HCT116 (cell line): ENCODE data around the gene ARRDC3. TPM values are rescaled to one million over a fixed set of nuclear protein-coding genes. Genes with fewer than 3 reads are reported as not detected.

ENCODE experiments used
- ATAC-seq: fragments of 200-7000 bp; cut with Tn5 transposase; 2 replicates; pipeline ENCODE4 v1.9.1; 2020; ENCODE audit warnings: mild to moderate bottlenecking, moderate library complexity
- BruUV-seq: library from RNA; stranded (reverse); fragments of 400-500 nt; replicated peaks from 2 replicates; lab custom pipeline; 2021; lab: Mats Ljungman, UMichigan
- CTCF ChIA-PET: fragments of 300-600 bp; sonication (Branson Sonifier 250); formaldehyde crosslinking; loops from one replicate; lab custom pipeline; 2021; ENCODE audit warnings: antibody characterized with exemption; lab: Charles Lee
- POLR2A ChIA-PET: fragments of 300-600, 350-600 bp; sonication (Branson Sonifier 250); formaldehyde crosslinking; loops from one replicate; lab custom pipeline; 2021; ENCODE audit warnings: antibody characterized with exemption; lab: Charles Lee
- RAD21 ChIA-PET, 2 experiments: fragments of 300-600 bp; sonication (Branson Sonifier 250); formaldehyde crosslinking; loops; one replicate each; lab custom pipeline; 2023; ENCODE audit warnings: low total read pairs in 2 of 2; ENCODE audit not compliant: uncharacterized antibody in 2 of 2, unreplicated experiment in 2 of 2, low non-redundant PET in 1 of 2; lab: Charles Lee
- DNase-seq: peaks from one replicate; pipeline ENCODE4 v3.0.0-alpha.2; 2010; ENCODE audit warnings: low read depth, low spot score
- H2AFZ ChIP-seq: fragments of 200-600 bp; shearing (Covaris generic), sonication (generic); 2 replicates; pipeline ENCODE4 v1.6.1; 2017; ENCODE audit warnings: low read depth, mixed run types, mixed read lengths, antibody characterized with exemption, low read length; ENCODE audit not compliant: poor library complexity, severe bottlenecking
- H3K27ac ChIP-seq: 2 replicates; pipeline ENCODE4 v1.5.1; 2012; ENCODE audit warnings: low read depth, low read length
- H3K27me3 ChIP-seq: fragments of 200-600 bp; sonication (generic); 2 replicates; pipeline ENCODE4 v1.6.1; 2016; ENCODE audit warnings: mixed run types, low read length, mixed read lengths; ENCODE audit not compliant: insufficient read depth
- H3K36me3 ChIP-seq, 2 experiments: fragments of 200-500 bp in 1 of 2; fragments of 200-600 bp in 1 of 2; sonication (Bioruptor generic) in 1 of 2; sonication (generic) in 1 of 2; 2 replicates each; pipeline versions ENCODE4 v1.5.1 to v1.6.1; 2014 to 2016; ENCODE audit warnings: low read length in 2 of 2, inconsistent platforms in 1 of 2, mixed read lengths in 1 of 2, mixed run types in 1 of 2; ENCODE audit not compliant: insufficient read depth in 2 of 2, control insufficient read depth in 1 of 2
- H3K4me1 ChIP-seq, 2 experiments: fragments of 200-600 bp in 1 of 2; sonication (generic) in 1 of 2; 2 replicates each; pipeline versions ENCODE4 v1.5.1 to v1.6.1; 2012 to 2017; ENCODE audit warnings: low read length in 2 of 2, inconsistent platforms in 1 of 2, mild to moderate bottlenecking in 1 of 2, mixed read lengths in 1 of 2, mixed run types in 1 of 2, moderate library complexity in 1 of 2; ENCODE audit not compliant: insufficient read depth in 2 of 2, control insufficient read depth in 1 of 2
- H3K4me2 ChIP-seq: fragments of 200-600 bp; sonication (generic); 2 replicates; pipeline ENCODE4 v1.6.1; 2017; ENCODE audit warnings: mixed run types, low read length, mixed read lengths
- H3K4me3 ChIP-seq, 2 experiments: fragments of 200-600 bp in 1 of 2; sonication (generic) in 1 of 2; replicated peaks in 1 of 2; 2 replicates each; pipeline ENCODE4 v1.5.1; 2011 to 2016; ENCODE audit warnings: low read length in 2 of 2, control low read depth in 1 of 2, low read depth in 1 of 2, mild to moderate bottlenecking in 1 of 2, mixed read lengths in 1 of 2, mixed run types in 1 of 2
- H3K79me2 ChIP-seq: fragments of 200-600 bp; sonication (generic); 2 replicates; pipeline ENCODE4 v1.6.1; 2017; ENCODE audit warnings: mild to moderate bottlenecking, mixed run types, low read length, moderate library complexity, mixed read lengths; ENCODE audit not compliant: insufficient read depth
- H3K9ac ChIP-seq: fragments of 200-600 bp; sonication (generic); 2 replicates; pipeline ENCODE4 v1.6.1; 2016; ENCODE audit warnings: low read length, mixed read lengths
- H3K9me2 ChIP-seq: fragments of 200-600 bp; sonication (generic), shearing (Covaris generic); 2 replicates; pipeline ENCODE4 v1.6.1; 2017; ENCODE audit warnings: mixed run types, mild to moderate bottlenecking, moderate library complexity; ENCODE audit not compliant: insufficient read depth
- H3K9me3 ChIP-seq, 2 experiments: fragments of 200-500 bp in 1 of 2; fragments of 200-600 bp in 1 of 2; sonication (Bioruptor generic) in 1 of 2; sonication (generic) in 1 of 2; 2 replicates each; pipeline ENCODE4 v1.6.1; 2014 to 2017; ENCODE audit warnings: low read length in 2 of 2, mixed read lengths in 2 of 2, inconsistent platforms in 1 of 2, low read depth in 1 of 2, mild to moderate bottlenecking in 1 of 2, mixed run types in 1 of 2, moderate library complexity in 1 of 2; ENCODE audit not compliant: control insufficient read depth in 1 of 2, insufficient read depth in 1 of 2
- H4K20me1 ChIP-seq: fragments of 200-600 bp; sonication (generic), shearing (Covaris generic); 2 replicates; pipeline ENCODE4 v1.6.1; 2017; ENCODE audit warnings: mixed run types, mild to moderate bottlenecking, moderate library complexity; ENCODE audit not compliant: insufficient read depth
- CBX3 ChIP-seq: IDR thresholded peaks from 2 replicates; pipeline ENCODE4 v1.6.1; 2012; ENCODE audit warnings: low read depth
- CTCF ChIP-seq, 3 experiments: fragments of 200-600 bp in 1 of 3; sonication (generic) in 1 of 3; IDR thresholded peaks in 2 of 3; conservative IDR thresholded peaks in 1 of 3; 2 replicates each; pipeline ENCODE4 v1.5.1; 2012 to 2017; ENCODE audit warnings: low read depth in 2 of 3, low read length in 2 of 3, antibody characterized with exemption in 1 of 3, borderline replicate concordance in 1 of 3, control low read depth in 1 of 3, mild to moderate bottlenecking in 1 of 3, mixed read lengths in 1 of 3, mixed run types in 1 of 3, moderate library complexity in 1 of 3; ENCODE audit not compliant: insufficient read depth in 1 of 3
- ELF1 ChIP-seq: IDR thresholded peaks from 2 replicates; pipeline ENCODE4 v1.6.1; 2012; ENCODE audit warnings: low read depth, borderline replicate concordance
- EZH2phosphoT487 ChIP-seq: fragments of 200-600 bp; IDR thresholded peaks from 2 replicates; pipeline ENCODE4 v1.6.1; 2018; ENCODE audit warnings: antibody characterized with exemption, borderline replicate concordance
- RAD21 ChIP-seq: IDR thresholded peaks from 2 replicates; pipeline ENCODE4 v1.6.1; 2012; ENCODE audit warnings: low read depth, mild to moderate bottlenecking
- SP1 ChIP-seq: IDR thresholded peaks from 2 replicates; pipeline ENCODE4 v1.6.1; 2012; ENCODE audit warnings: low read depth
- SRF ChIP-seq: IDR thresholded peaks from 2 replicates; pipeline ENCODE4 v1.6.1; 2012; ENCODE audit warnings: low read depth
- TCF7L2 ChIP-seq: IDR thresholded peaks from 2 replicates; pipeline ENCODE4 v1.7.0; 2011; ENCODE audit warnings: borderline replicate concordance, inconsistent platforms; ENCODE audit not compliant: insufficient read depth, insufficient read length; ENCODE audit errors: extremely low read depth
- ZBTB33 ChIP-seq: IDR thresholded peaks from 2 replicates; pipeline ENCODE4 v1.6.1; 2011; ENCODE audit warnings: mild to moderate bottlenecking, low read length, moderate library complexity; ENCODE audit not compliant: insufficient replicate concordance; ENCODE audit errors: extremely low read depth
- intact Hi-C: fragments of 100-400 bp; cut with micrococcal nuclease; formaldehyde crosslinking; loops from 2 replicates; pipeline ENCODE4 v1.10.0; 2022
- total RNA-seq: library from RNA; stranded (reverse); gene quantifications from one replicate; pipeline ENCODE4 v1.2.1, GENCODE V29; 2021; ENCODE audit not compliant: unreplicated experiment

Gene ARRDC3
- total RNA-seq, 1 experiment from 2014 or later = 41.5 TPM

- RAD21 ChIA-PET = interaction anchor here (0.8 to 1.6 kb wide), 6 partner anchors 36 to 616 kb away, joined by 3 to 5 read pairs (median 4); partner anchors contain the start of gene ARRDC3 (in 1 of the 2)
- ATAC-seq = no peak
- no peak overlapping the region for H3K4me2 ChIP-seq
Observed at GRCh38 chr5:91419136-91419535, 36.0 kb upstream of the ARRDC3 start.

More at GRCh38 chr5:91419136-91419535, 36.0 kb upstream of the ARRDC3 start:
- DNase-seq = no peak
- H3K9ac ChIP-seq = no peak overlapping the region
- no peaks in the 10 kb centered on the region for H4K20me1 ChIP-seq
- intact Hi-C loops = loop anchor here (1.0 to 5.0 kb wide), 5 partner anchors 193 to 617 kb away; no protein-coding TSS in a partner anchor
- H3K27me3 ChIP-seq = no peaks in the 10 kb centered on the region
- H2AFZ ChIP-seq = no peak overlapping the region
- ChIA-PET CTCF (interaction anchor here (0.6 to 8.0 kb wide), 26 partner anchors 11 to 710 kb away, joined by 3 to 67 read pairs (median 4); partner anchors contain the start of gene ARRDC3), POLR2A (interaction anchor here (1.1 to 1.4 kb wide), 2 partner anchors 34 to 36 kb away, joined by 4 to 5 read pairs; partner anchors contain the start of gene ARRDC3)
- BruUV-seq = no TSS peak
- TF ChIP-seq RAD21 (no peak), SP1 (no peak), SRF (no peak), ELF1 (no peak), ZBTB33 (no peak), CBX3 (no peak), CTCF (IDR thresholded peaks at IDR 0.05 in 2 of 3, conservative IDR thresholded peaks at IDR 0.05 in 1 of 3; ENCODE audit: borderline replicate concordance in 1 of 3, insufficient read depth in 1 of 3, low read depth in 2 of 3, low read length in 2 of 3) (no peak), TCF7L2 (no peak), EZH2phosphoT487 (no peak)
- H3K36me3 ChIP-seq = no peaks in the 10 kb centered on the region
- no peak overlapping the region for H3K4me3 ChIP-seq
- H3K4me1 ChIP-seq = no peaks in the 10 kb centered on the region; a peak in 1 of 4 replicates
- H3K79me2 ChIP-seq = no peaks in the 10 kb centered on the region
- no peaks in the 10 kb centered on the region for H3K9me2 ChIP-seq
- no peaks in the 10 kb centered on the region for H3K9me3 ChIP-seq
- H3K27ac ChIP-seq = no peak overlapping the region
